Fibroblast of lung (primary cell): ENCODE data around the gene HEATR1. TPM values are rescaled to one million over a fixed set of nuclear protein-coding genes. Genes with fewer than 3 reads are reported as not detected.

Experiments
- DNase-seq, 2 donors: peaks; one replicate each; pipeline versions ENCODE4 v3.0.0 to v3.0.0-alpha.2; 2010; ENCODE audit warnings: low read depth in 2 of 2
- H2AFZ ChIP-seq: 2 replicates; pipeline ENCODE4 v1.5.1; 2012; ENCODE audit warnings: low read length, control low read depth, inconsistent platforms
- H3K27ac ChIP-seq: 2 replicates; pipeline ENCODE4 v1.5.1; 2011; ENCODE audit warnings: low read length, control low read depth; ENCODE audit not compliant: insufficient read depth
- H3K27me3 ChIP-seq: 2 replicates; pipeline ENCODE4 v1.5.1; 2011; ENCODE audit warnings: mild to moderate bottlenecking, low read length; ENCODE audit not compliant: control insufficient read depth, insufficient read depth
- H3K36me3 ChIP-seq: 2 replicates; pipeline ENCODE4 v1.5.1; 2011; ENCODE audit warnings: low read length; ENCODE audit not compliant: control insufficient read depth, insufficient read depth
- H3K4me1 ChIP-seq: 2 replicates; pipeline ENCODE4 v1.5.1; 2011; ENCODE audit warnings: low read length; ENCODE audit not compliant: control insufficient read depth, insufficient read depth; ENCODE audit errors: extremely low read depth
- H3K4me2 ChIP-seq: 2 replicates; pipeline ENCODE4 v1.5.1; 2011; ENCODE audit warnings: low read length, control low read depth; ENCODE audit not compliant: insufficient read depth; ENCODE audit errors: extremely low read depth
- H3K4me3 ChIP-seq, 4 experiments: fragments of 200-600 bp in 1 of 4; sonication (generic) in 1 of 4; replicated peaks in 1 of 4; 2 replicates each; pipeline ENCODE4 v1.5.1; 2011 to 2016; ENCODE audit warnings: low read length in 4 of 4, low read depth in 3 of 4, mild to moderate bottlenecking in 3 of 4, control low read depth in 2 of 4, inconsistent platforms in 1 of 4, mixed read lengths in 1 of 4; ENCODE audit not compliant: insufficient read depth in 1 of 4; ENCODE audit errors: control extremely low read depth in 1 of 4
- H3K79me2 ChIP-seq: 2 replicates; pipeline ENCODE4 v1.5.1; 2012; ENCODE audit warnings: mild to moderate bottlenecking, low read length, inconsistent platforms; ENCODE audit not compliant: control insufficient read depth, insufficient read depth
- H3K9ac ChIP-seq: 2 replicates; pipeline ENCODE4 v1.5.1; 2011; ENCODE audit warnings: mild to moderate bottlenecking, low read length, control low read depth; ENCODE audit not compliant: insufficient read depth
- H3K9me3 ChIP-seq: 2 replicates; pipeline ENCODE4 v1.5.1; 2012; ENCODE audit warnings: low read depth, low read length; ENCODE audit not compliant: control insufficient read depth, insufficient read depth
- H4K20me1 ChIP-seq: 2 replicates; pipeline ENCODE4 v1.5.1; 2011; ENCODE audit warnings: low read length; ENCODE audit not compliant: control insufficient read depth, insufficient read depth; ENCODE audit errors: extremely low read depth
- EZH2 ChIP-seq: IDR thresholded peaks from 2 replicates; pipeline ENCODE4 v1.5.1; 2012; ENCODE audit warnings: low read length, control low read depth, mild to moderate bottlenecking; ENCODE audit errors: missing control alignments
- polyA plus RNA-seq, 2 donors: library from polyadenylated mRNA; depleted of rRNA in 1 of 2; stranded (reverse) in 1 of 2; unstranded in 1 of 2; fragments of >200 nt; gene quantifications; 2 replicates each; pipeline ENCODE4 v1.2.1, GENCODE V29; 2011 to 2012; ENCODE audit warnings: missing spikeins in 1 of 2
- total RNA-seq: library from RNA; depleted of rRNA; stranded (reverse); fragments of >200 nt; gene quantifications from 2 replicates; pipeline ENCODE4 v1.2.1, GENCODE V29; 2014
- TF ChIP-seq, protein P1 (sequence below), 2 donors: IDR thresholded peaks in 1 of 2; conservative IDR thresholded peaks in 1 of 2; 1 replicate in 1 of 2; 2 replicates in 1 of 2; pipeline ENCODE4 v1.5.1; 2011 to 2012; ENCODE audit warnings: low read length in 2 of 2, control low read depth in 1 of 2, inconsistent platforms in 1 of 2, low read depth in 1 of 2, mild to moderate bottlenecking in 1 of 2

Gene HEATR1
- total and polyA plus RNA-seq, 2 donors (not counting 1 experiment from before 2014, with no cell fraction given) = 18.0 to 28.7 TPM

DNA sequence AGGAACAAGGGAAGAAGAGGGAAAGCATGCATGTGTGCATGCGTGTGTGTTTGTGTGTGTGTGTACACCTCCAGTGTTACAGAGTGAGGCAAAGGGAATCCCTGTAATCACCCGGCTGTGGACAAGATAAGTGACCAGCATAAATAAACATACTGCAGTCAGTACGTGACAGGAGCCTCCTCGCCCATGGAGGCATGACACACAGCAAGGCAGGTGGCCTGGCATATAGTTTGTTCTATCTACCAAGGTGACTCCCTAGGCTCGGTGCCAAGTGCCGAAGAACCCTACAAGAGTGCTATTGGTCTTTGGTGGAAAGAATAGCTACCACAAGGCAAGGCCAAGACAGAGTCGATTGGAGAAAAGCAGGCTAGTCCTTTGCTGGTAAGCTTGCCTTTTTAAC, 31.7 kb upstream of the HEATR1 start:
- DNase-seq = no peak
- H3K4me2 ChIP-seq = no peak overlapping the region
- H3K36me3 ChIP-seq = no peaks in the 10 kb centered on the region
- TF ChIP-seq, protein P1, sequence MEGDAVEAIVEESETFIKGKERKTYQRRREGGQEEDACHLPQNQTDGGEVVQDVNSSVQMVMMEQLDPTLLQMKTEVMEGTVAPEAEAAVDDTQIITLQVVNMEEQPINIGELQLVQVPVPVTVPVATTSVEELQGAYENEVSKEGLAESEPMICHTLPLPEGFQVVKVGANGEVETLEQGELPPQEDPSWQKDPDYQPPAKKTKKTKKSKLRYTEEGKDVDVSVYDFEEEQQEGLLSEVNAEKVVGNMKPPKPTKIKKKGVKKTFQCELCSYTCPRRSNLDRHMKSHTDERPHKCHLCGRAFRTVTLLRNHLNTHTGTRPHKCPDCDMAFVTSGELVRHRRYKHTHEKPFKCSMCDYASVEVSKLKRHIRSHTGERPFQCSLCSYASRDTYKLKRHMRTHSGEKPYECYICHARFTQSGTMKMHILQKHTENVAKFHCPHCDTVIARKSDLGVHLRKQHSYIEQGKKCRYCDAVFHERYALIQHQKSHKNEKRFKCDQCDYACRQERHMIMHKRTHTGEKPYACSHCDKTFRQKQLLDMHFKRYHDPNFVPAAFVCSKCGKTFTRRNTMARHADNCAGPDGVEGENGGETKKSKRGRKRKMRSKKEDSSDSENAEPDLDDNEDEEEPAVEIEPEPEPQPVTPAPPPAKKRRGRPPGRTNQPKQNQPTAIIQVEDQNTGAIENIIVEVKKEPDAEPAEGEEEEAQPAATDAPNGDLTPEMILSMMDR (conservative IDR thresholded peaks at IDR 0.05 in 1 of 2, IDR thresholded peaks at IDR 0.05 in 1 of 2; ENCODE audit: low read depth in 1 of 2, low read length in 2 of 2) = no peak
- TF ChIP-seq EZH2 = no peak
- no peaks in the 10 kb centered on the region for H3K79me2 ChIP-seq
- H3K27me3 ChIP-seq = no peaks in the 10 kb centered on the region
- H3K4me1 ChIP-seq = no peaks in the 10 kb centered on the region
- H4K20me1 ChIP-seq = no peaks in the 10 kb centered on the region
- no peak overlapping the region for H3K4me3 ChIP-seq
- H3K9me3 ChIP-seq = no peaks in the 10 kb centered on the region
- H3K27ac ChIP-seq = no peak overlapping the region
- no peak overlapping the region for H2AFZ ChIP-seq
- H3K9ac ChIP-seq = no peak overlapping the region

DNA sequence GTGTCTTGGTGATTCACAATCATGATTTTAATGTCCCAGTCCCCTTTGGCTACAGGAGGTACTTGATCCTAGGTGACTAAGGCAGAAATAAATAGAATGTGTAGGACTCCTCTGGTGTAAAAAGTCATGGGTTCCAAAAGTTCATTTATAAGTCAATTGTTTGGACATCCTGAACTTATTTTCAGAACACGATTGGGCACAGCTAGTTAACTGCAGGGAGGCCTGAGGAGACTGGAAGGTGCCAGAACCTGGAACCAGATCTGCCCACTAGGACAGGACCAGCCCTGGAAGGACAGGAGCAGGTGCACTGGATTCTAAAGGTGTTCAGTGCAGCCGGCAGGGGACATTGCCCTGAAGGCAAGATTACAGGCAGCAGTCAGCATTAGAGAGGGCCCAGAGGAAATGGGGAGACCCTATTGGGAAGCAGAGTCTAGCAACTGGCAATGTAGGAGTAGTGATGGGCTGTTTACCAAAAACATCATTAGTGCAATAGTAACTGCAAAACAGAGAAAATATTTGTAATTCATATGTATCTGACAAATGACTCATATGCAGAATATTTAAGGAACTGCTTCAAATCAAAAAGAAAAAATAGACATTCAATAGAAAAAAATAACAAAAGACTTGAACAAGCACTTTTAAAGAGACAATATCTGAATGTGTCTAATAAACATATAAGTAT, 23.6 kb upstream of the HEATR1 start:
- Histone ChIP-seq H4K20me1 (no peaks in the 10 kb centered on the region), H3K9me3 (no peaks in the 10 kb centered on the region), H2AFZ (no peak overlapping the region), H3K79me2 (no peaks in the 10 kb centered on the region), H3K4me1 (no peaks in the 10 kb centered on the region), H3K4me3 (no peak overlapping the region), H3K27me3 (no peaks in the 10 kb centered on the region), H3K36me3 (no peaks in the 10 kb centered on the region), H3K4me2 (no peak overlapping the region), H3K27ac (no peak overlapping the region), H3K9ac (no peak overlapping the region)
- DNase-seq = no peak
- no peak for TF ChIP-seq EZH2
- TF ChIP-seq, protein P1 (conservative IDR thresholded peaks at IDR 0.05 in 1 of 2, IDR thresholded peaks at IDR 0.05 in 1 of 2; ENCODE audit: low read depth in 1 of 2, low read length in 2 of 2) = no peak

DNA sequence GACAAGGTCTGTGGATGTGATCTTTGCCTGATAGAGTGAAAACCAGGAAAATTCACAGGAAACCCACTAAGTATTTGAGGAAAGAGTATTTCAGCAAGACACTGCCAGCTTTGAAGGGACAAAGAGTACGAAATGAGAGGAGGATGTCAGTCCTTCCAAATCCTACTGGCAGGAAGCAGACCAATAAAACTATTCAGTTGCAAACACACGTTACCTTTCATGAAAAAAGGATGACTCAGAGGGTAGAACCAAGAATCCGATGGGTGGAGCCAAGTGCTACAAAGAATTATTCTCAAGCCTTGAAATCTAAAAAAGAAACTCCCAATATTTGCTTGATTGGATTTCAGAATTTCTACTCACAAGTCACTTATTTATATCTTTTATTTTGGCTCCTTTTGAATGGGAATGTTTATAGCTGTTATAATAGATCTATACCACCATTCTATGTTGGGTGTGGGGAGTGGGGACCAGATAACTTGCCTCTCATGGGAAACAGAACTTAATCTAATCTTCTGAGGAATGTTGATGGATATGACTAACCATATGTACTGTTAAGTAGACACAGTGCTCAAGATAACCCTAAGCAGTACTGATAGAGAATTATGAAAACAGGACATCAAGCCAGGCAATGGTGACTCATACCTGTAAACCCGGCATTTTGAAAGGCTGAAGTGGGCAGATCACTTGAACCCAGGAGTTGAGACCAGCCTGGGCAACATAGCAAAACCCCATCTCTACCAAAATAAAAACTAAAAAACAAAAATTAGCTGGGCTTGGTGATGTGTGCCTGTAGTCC, 19.3 kb upstream of the HEATR1 start:
- H3K79me2 ChIP-seq = no peaks in the 10 kb centered on the region
- H3K27ac ChIP-seq = no peak overlapping the region
- no peaks in the 10 kb centered on the region for H3K27me3 ChIP-seq
- no peak for TF ChIP-seq EZH2
- TF ChIP-seq, protein P1 (conservative IDR thresholded peaks at IDR 0.05 in 1 of 2, IDR thresholded peaks at IDR 0.05 in 1 of 2; ENCODE audit: low read depth in 1 of 2, low read length in 2 of 2) = no peak
- no peaks in the 10 kb centered on the region for H3K4me1 ChIP-seq
- no peak overlapping the region for H3K9ac ChIP-seq
- no peaks in the 10 kb centered on the region for H3K9me3 ChIP-seq
- no peak overlapping the region for H3K4me2 ChIP-seq
- no peaks in the 10 kb centered on the region for H3K36me3 ChIP-seq
- no peak overlapping the region for H3K4me3 ChIP-seq
- H2AFZ ChIP-seq = no peak overlapping the region
- no peak for DNase-seq
- no peaks in the 10 kb centered on the region for H4K20me1 ChIP-seq
